ENCODE results near the gene BAZ1B. TPM values are rescaled to one million over a fixed set of nuclear protein-coding genes. Genes with fewer than 3 reads are reported as not detected.

Gene BAZ1B
- total and polyA plus RNA-seq, 9 of the 15 experiments (the other 6 are each of a cell fraction or from before 2014, with no cell fraction given) = 15.0 to 134 (median 79.5) TPM

DNA sequence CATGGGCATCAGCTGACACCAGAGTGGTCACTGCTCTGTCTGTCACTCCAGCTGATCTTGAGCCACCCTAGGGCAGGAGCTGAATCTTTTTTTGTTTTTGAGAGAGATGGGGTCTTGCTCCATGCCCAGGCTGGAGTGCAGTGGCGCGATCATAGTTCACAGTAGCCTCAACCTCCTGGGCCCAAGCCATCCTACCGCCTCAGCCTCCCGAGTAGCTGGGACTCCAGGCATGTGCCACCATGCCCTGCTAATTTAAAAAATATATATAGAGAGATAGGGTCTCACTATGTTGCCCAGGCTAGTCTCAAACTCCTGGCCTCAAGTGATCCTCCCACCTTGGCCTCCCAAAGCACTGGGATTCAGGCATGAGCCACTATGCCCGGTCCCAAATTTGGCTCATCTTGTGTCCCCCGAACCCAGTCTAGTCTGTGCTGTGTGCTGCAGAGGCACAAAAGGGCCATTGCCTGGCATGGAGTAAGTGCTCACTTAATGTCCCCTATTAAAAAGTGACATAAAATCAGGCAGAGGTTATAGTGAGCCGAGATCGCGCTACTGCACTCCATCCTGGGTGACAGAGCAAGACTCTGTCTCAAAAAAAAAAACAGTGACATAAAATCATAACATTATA, 96.6 kb downstream of the BAZ1B start:
- TF ChIP-seq ZNF121 (CRISPR knock-in tag; conservative IDR thresholded peaks at IDR 0.05) = peak; percentile 93
- TF ChIP-seq MCM2 (IDR thresholded peaks at IDR 0.05; ENCODE audit: low read depth) = no peak
- Histone ChIP-seq H3K27me3 (ENCODE audit: control insufficient read depth in 2 of 2, insufficient read depth in 2 of 2, low read length in 2 of 2) (peaks cover 30 to 60% of the 10 kb centered on the region in 2 experiments), H3K36me3 (ENCODE audit: control insufficient read depth, insufficient read depth, low read length) (no peaks in the 10 kb centered on the region), H3K9me1 (ENCODE audit: control insufficient read depth, insufficient read depth, low read length) (no peaks in the 10 kb centered on the region), H3K79me2 (ENCODE audit: control insufficient read depth, insufficient read depth, low read length) (no peaks in the 10 kb centered on the region), H3K4me1 (replicated peaks in 1 of 2; ENCODE audit: control insufficient read depth in 2 of 2, insufficient read depth in 2 of 2, low read length in 2 of 2) (peaks cover 0 to 30% of the 10 kb centered on the region in 2 experiments; a peak in 2 of 5 replicates), H3K27ac (ENCODE audit: extremely low read depth, low read depth, low read length) (no peak overlapping the region), H3K9me3 (replicated peaks; ENCODE audit: control insufficient read depth, insufficient read depth, low read depth, low read length) (no peaks in the 10 kb centered on the region), H3K4me2 (ENCODE audit: insufficient read depth, low read length) (no peak overlapping the region), H2AFZ (ENCODE audit: low read depth, low read length) (no peak overlapping the region), H4K20me1 (replicated peaks; ENCODE audit: control insufficient read depth, insufficient read depth, low read length) (no peaks in the 10 kb centered on the region; the same call in 1 of the 2 replicates), H3K9ac (ENCODE audit: insufficient read depth in 1 of 2, low read depth in 2 of 2, low read length in 2 of 2) (no peak overlapping the region; a peak in 1 of 4 replicates), H3K4me3 (no peak overlapping the region)
- intact Hi-C loops (cut with micrococcal nuclease) (no loop called here), in situ Hi-C loops (cut with MboI) (loop anchor here (25.0 kb wide), 1 partner anchor 1962 kb away; the partner anchor contains the start of gene TRIM73)
- BruUV-seq (replicated peaks) = no TSS peak
- FAIRE-seq (no peak), DNase-seq (ENCODE audit: extremely low read depth in 1 of 4, low spot score in 3 of 4) (no peak), ATAC-seq (no peak)
- ChIA-PET POLR2A (no interaction called here), CTCF (ENCODE audit: low intra/inter-chr PET ratio) (no interaction called here)
- 15% methylated on average over 9 of the region's 9 CpGs for WGBS (ENCODE audit: insufficient coverage, low coverage, missing lambda C conversion rate)

DNA sequence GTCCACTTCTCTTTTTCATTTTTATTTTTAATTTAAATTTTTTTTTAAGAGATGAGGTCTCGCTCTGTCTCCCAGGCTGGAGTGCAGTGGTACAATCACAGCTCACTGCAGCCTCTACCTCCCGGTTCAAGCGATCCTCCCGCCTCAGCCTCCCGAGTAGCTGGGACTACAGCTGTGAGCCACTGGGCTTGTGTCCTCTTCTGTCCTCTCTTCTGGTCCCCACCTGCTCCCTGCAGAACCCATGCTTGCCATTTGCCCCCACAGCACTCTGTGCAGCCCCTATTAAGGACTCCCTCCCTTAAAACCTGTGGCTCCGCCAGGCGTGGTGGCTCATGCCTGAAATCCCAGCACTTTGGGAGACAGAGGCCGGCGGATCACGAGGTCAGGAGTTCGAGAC, 97.6 kb downstream of the BAZ1B start:
- intact Hi-C loops (cut with micrococcal nuclease) = no loop called here
- H3K36me3 ChIP-seq (ENCODE audit: control insufficient read depth, insufficient read depth, low read length) = no peaks in the 10 kb centered on the region
- WGBS (ENCODE audit: insufficient coverage, low coverage, missing lambda C conversion rate) = 10% methylated on average over 11 of the region's 11 CpGs
- FAIRE-seq (no peak), ATAC-seq (no peak), DNase-seq (ENCODE audit: extremely low read depth in 1 of 4, low spot score in 3 of 4) (no peak)
- H3K4me2 ChIP-seq (ENCODE audit: insufficient read depth, low read length) = no peak overlapping the region
- ChIA-PET CTCF (ENCODE audit: low intra/inter-chr PET ratio) (no interaction called here), POLR2A (interaction anchor here (0.7 kb wide), 1 partner anchor 93 kb away, joined by 3 read pairs; no protein-coding TSS in a partner anchor)
- no peaks in the 10 kb centered on the region; the same call in 1 of the 2 replicates for H4K20me1 ChIP-seq (replicated peaks; ENCODE audit: control insufficient read depth, insufficient read depth, low read length)
- H3K9me3 ChIP-seq (replicated peaks; ENCODE audit: control insufficient read depth, insufficient read depth, low read depth, low read length) = no peaks in the 10 kb centered on the region
- no peaks in the 10 kb centered on the region for H3K79me2 ChIP-seq (ENCODE audit: control insufficient read depth, insufficient read depth, low read length)
- H3K27ac ChIP-seq (ENCODE audit: extremely low read depth, low read depth, low read length) = no peak overlapping the region
- no peak overlapping the region for H2AFZ ChIP-seq (ENCODE audit: low read depth, low read length)
- no peaks in the 10 kb centered on the region for H3K9me1 ChIP-seq (ENCODE audit: control insufficient read depth, insufficient read depth, low read length)
- peaks cover 0 to 26% of the 10 kb centered on the region in 2 experiments; a peak in 2 of 5 replicates for H3K4me1 ChIP-seq (replicated peaks in 1 of 2; ENCODE audit: control insufficient read depth in 2 of 2, insufficient read depth in 2 of 2, low read length in 2 of 2)
- H3K9ac ChIP-seq (ENCODE audit: insufficient read depth in 1 of 2, low read depth in 2 of 2, low read length in 2 of 2) = peak overlapping the region in 1 of 2 experiments; percentile 77; a peak in 2 of 4 replicates
- no TSS peak for BruUV-seq (replicated peaks)
- H3K27me3 ChIP-seq (ENCODE audit: control insufficient read depth in 2 of 2, insufficient read depth in 2 of 2, low read length in 2 of 2) = peaks cover 30 to 60% of the 10 kb centered on the region in 2 experiments
- H3K4me3 ChIP-seq = no peak overlapping the region
- TF ChIP-seq, protein P1, sequence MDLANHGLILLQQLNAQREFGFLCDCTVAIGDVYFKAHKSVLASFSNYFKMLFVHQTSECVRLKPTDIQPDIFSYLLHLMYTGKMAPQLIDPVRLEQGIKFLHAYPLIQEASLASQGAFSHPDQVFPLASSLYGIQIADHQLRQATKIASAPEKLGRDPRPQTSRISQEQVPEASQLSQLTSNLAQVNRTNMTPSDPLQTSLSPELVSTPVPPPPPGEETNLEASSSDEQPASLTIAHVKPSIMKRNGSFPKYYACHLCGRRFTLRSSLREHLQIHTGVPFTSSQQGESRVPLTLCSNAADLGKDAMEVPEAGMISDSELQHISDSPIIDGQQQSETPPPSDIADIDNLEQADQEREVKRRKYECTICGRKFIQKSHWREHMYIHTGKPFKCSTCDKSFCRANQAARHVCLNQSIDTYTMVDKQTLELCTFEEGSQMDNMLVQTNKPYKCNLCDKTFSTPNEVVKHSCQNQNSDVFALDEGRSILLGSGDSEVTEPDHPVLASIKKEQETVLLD (IDR thresholded peaks at IDR 0.05) = no peak
- TF ChIP-seq KDM1A (IDR thresholded peaks at IDR 0.05) = 0 out of 4 replicates have a peak, but pooled peaks of 1 of the 2 experiments have one; percentile 7
- in situ Hi-C loops (cut with MboI) = no loop called here
